HepG2 (cell line): ENCODE data around the gene DSCAML1. TPM values are rescaled to one million over a fixed set of nuclear protein-coding genes. Genes with fewer than 3 reads are reported as not detected.

Experiments
- ATAC-seq: fragments of 200-7000 bp; cut with Tn5 transposase; 3 replicates; pipeline ENCODE4 v1.9.1; 2020; ENCODE audit warnings: mild to moderate bottlenecking, moderate library complexity
- BruUV-seq: library from RNA; stranded (reverse); fragments of 400-500 nt; replicated peaks from 2 replicates; lab custom pipeline; 2021; lab: Mats Ljungman, UMichigan
- CTCF ChIA-PET: fragments of 300-600 bp; formaldehyde crosslinking; extraction: SDS; loops from one replicate; lab custom pipeline; 2021; ENCODE audit warnings: low total read pairs, inconsistent platforms, low intra/inter-chr PET ratio; lab: Yijun Ruan, JAX
- POLR2A ChIA-PET: fragments of 350-600 bp; sonication (Branson Sonifier 250); formaldehyde crosslinking; loops from one replicate; lab custom pipeline; 2020; ENCODE audit warnings: antibody characterized with exemption, inconsistent platforms; lab: Yijun Ruan, JAX
- DNase-seq: peaks from one replicate; pipeline ENCODE4 v3.0.0-alpha.2; 2015; ENCODE audit warnings: low spot score
- FAIRE-seq: peaks from 3 replicates; lab custom pipeline; 2011; peaks lifted over from hg19 to GRCh38; lab: Jason Lieb, UNC
- H2AFZ ChIP-seq: one replicate; pipeline ENCODE4 v1.6.1; 2011; ENCODE audit warnings: low read length, inconsistent platforms
- H3K27ac ChIP-seq: fragments of 300-600 bp; 3 replicates; pipeline ENCODE4 v1.8.0; 2011; ENCODE audit warnings: mixed run types, mild to moderate bottlenecking, mixed read lengths, low read length, inconsistent platforms; ENCODE audit not compliant: insufficient read depth; ENCODE audit errors: extremely low read length
- H3K27me3 ChIP-seq, 2 experiments: fragments of 200-600 bp in 1 of 2; 2 replicates in 1 of 2; 3 replicates in 1 of 2; pipeline versions ENCODE4 v1.6.0 to v1.8.0; 2011; ENCODE audit warnings: low read length in 2 of 2, mild to moderate bottlenecking in 2 of 2, moderate library complexity in 2 of 2, inconsistent platforms in 1 of 2; ENCODE audit not compliant: insufficient read depth in 2 of 2, control insufficient read depth in 1 of 2
- H3K36me3 ChIP-seq, 2 experiments: fragments of 200-600 bp in 1 of 2; replicated peaks in 1 of 2; 2 replicates in 1 of 2; 3 replicates in 1 of 2; pipeline versions ENCODE4 v1.5.1 to v1.8.0; 2011; ENCODE audit warnings: low read length in 2 of 2, inconsistent platforms in 1 of 2; ENCODE audit not compliant: insufficient read depth in 2 of 2, control insufficient read depth in 1 of 2
- H3K4me1 ChIP-seq: 2 replicates; pipeline ENCODE4 v1.5.1; 2012; ENCODE audit warnings: low read length, inconsistent platforms; ENCODE audit not compliant: insufficient read depth
- H3K4me2 ChIP-seq: 2 replicates; pipeline ENCODE4 v1.6.0; 2011; ENCODE audit warnings: low read depth, low read length, inconsistent platforms
- H3K4me3 ChIP-seq, 3 experiments: fragments of 200-600 bp in 1 of 3; sonication (generic), shearing (Covaris generic) in 1 of 3; replicated peaks in 1 of 3; 2 replicates each; pipeline ENCODE4 v1.5.1; 2011 to 2016; ENCODE audit warnings: low read length in 3 of 3, inconsistent platforms in 2 of 3, low read depth in 2 of 3, mild to moderate bottlenecking in 2 of 3, control low read depth in 1 of 3, mixed read lengths in 1 of 3; ENCODE audit not compliant: insufficient read depth in 1 of 3
- H3K79me2 ChIP-seq: one replicate; pipeline ENCODE4 v1.6.1; 2011; ENCODE audit warnings: low read length, inconsistent platforms; ENCODE audit not compliant: insufficient read depth
- H3K9ac ChIP-seq: 2 replicates; pipeline ENCODE4 v1.6.0; 2011; ENCODE audit warnings: mild to moderate bottlenecking, low read depth, low read length, inconsistent platforms; ENCODE audit not compliant: insufficient read depth
- H3K9me3 ChIP-seq: 2 replicates; pipeline ENCODE4 v1.5.1; 2012; ENCODE audit warnings: mild to moderate bottlenecking, low read length
- H4K20me1 ChIP-seq: 2 replicates; pipeline ENCODE4 v1.6.0; 2011; ENCODE audit warnings: inconsistent platforms, mild to moderate bottlenecking, low read length, moderate library complexity; ENCODE audit not compliant: insufficient read depth
- CEBPB ChIP-seq: IDR thresholded peaks from 2 replicates; pipeline ENCODE4 v1.6.1; 2011; ENCODE audit warnings: low read depth, low read length, improper control_type of control experiment, borderline replicate concordance
- NR2C2 ChIP-seq: sonication (generic); formaldehyde crosslinking; IDR thresholded peaks from 2 replicates; pipeline ENCODE4 v1.4.0; 2020; ENCODE audit warnings: missing genetic modification reagents, mild to moderate bottlenecking, moderate library complexity, borderline replicate concordance
- NRL ChIP-seq: sonication (generic); formaldehyde crosslinking; IDR thresholded peaks from 2 replicates; pipeline ENCODE4 v1.5.0; 2020; ENCODE audit warnings: missing genetic modification reagents, mild to moderate bottlenecking, moderate library complexity, borderline replicate concordance
- SMAD1 ChIP-seq: sonication (generic); formaldehyde crosslinking; IDR thresholded peaks from 2 replicates; pipeline ENCODE4 v1.4.0; 2020; ENCODE audit warnings: missing genetic modification reagents, low read depth, mild to moderate bottlenecking, borderline replicate concordance
- ZNF143 ChIP-seq: sonication (generic); formaldehyde crosslinking; IDR thresholded peaks from 2 replicates; pipeline ENCODE4 v1.4.0; 2020; ENCODE audit warnings: missing genetic modification reagents
- ZNF496 ChIP-seq: sonication (generic); formaldehyde crosslinking; IDR thresholded peaks from 2 replicates; pipeline ENCODE4 v1.8.1; 2023; ENCODE audit warnings: mild to moderate bottlenecking, moderate library complexity, missing genetic modification reagents; ENCODE audit not compliant: insufficient replicate concordance
- ZNF546 ChIP-seq: sonication (generic); formaldehyde crosslinking; conservative IDR thresholded peaks from 2 replicates; pipeline ENCODE4 v1.8.1; 2023; ENCODE audit warnings: mild to moderate bottlenecking, missing genetic modification reagents
- ZNF598 ChIP-seq: sonication (generic); formaldehyde crosslinking; IDR thresholded peaks from 2 replicates; pipeline ENCODE4 v1.5.1; 2020; ENCODE audit warnings: mild to moderate bottlenecking, missing genetic modification reagents, borderline replicate concordance
- ZNF780A ChIP-seq: sonication (generic); formaldehyde crosslinking; IDR thresholded peaks from 2 replicates; pipeline ENCODE4 v1.8.0; 2022; ENCODE audit warnings: mild to moderate bottlenecking, missing genetic modification reagents, moderate library complexity
- WGBS: methylation state at CpG from one replicate; pipeline ENCODE4 v1.1.6; 2017; ENCODE audit warnings: low lambda C conversion rate; 5-methylcytosine and 5-hydroxymethylcytosine counted together
- in situ Hi-C: cut with HindIII; loops from 2 replicates; pipeline ENCODE4 v1.10.0; 2017; ENCODE audit warnings: low pct_unique_long_range_greater_than_20kb; ENCODE audit not compliant: extremely low pct_ligation_motif_present
- intact Hi-C: fragments of 100-400 bp; cut with micrococcal nuclease; formaldehyde crosslinking; loops from one replicate; pipeline ENCODE4 v1.10.0; 2022; ENCODE audit not compliant: unreplicated experiment
- polyA plus RNA-seq, 8 experiments: library from polyadenylated mRNA; depleted of rRNA in 3 of 8; stranded (reverse) in 7 of 8; unstranded in 1 of 8; fragments of >200 nt; fragmentation: Illumina TruSeq in 4 of 8; extraction: Trizol in 4 of 8; gene quantifications; 2 replicates each; pipeline versions ENCODE4 v1.2.1 to v1.2.3, GENCODE V29; 2011 to 2016; ENCODE audit warnings: low read depth in 4 of 8, missing spikeins in 1 of 8, mixed read lengths in 1 of 8; ENCODE audit not compliant: insufficient read depth in 1 of 8
- total RNA-seq, 5 experiments: library from RNA; depleted of rRNA; stranded (reverse); fragments of >200 nt; fragmentation: Illumina TruSeq; extraction: Trizol; gene quantifications; 2 replicates each; pipeline ENCODE4 v1.2.3, GENCODE V29; 2016; ENCODE audit warnings: low read depth in 1 of 5

The DSCAML1 gene
- total and polyA plus RNA-seq, 2 of the 13 experiments (the other 11 are each of a cell fraction or from before 2014, with no cell fraction given) = 0.29 to 0.40 TPM

DNA sequence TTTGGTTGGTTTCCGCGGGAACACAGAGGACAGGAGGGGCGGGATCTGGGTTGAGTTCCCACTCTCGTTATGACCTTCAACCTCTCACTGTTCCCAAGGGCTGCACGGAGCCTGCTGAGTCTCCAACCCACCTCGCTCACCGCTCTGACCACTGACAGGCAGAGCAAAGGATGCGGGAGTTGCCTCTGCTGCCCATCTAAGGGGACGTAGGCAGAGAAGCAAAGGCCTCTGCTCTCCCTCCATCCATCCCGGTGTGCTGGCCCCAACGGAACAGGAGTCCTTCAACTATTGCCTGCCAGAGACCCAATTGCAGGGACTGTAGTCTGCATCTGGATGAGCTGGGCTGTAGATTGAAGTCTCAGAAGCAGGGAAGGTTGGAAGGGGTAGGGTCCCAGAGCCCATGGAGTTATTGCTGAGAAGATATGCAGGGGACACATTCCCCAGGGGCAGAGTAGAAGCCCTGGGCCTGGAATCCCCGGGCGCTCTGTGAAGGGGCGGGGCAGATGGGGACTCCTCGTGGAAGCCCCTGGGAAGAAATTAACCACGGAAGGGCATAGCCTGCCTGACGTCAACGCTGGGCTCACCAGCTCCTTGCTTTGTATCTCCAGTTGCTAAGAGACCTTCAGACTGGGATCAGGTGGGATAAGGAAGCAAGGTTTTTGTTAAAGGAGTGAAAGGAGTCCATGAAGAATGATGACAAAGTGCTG, 40.2 kb upstream of the DSCAML1 start:
- intact Hi-C loops = no loop called here
- no peak for FAIRE-seq
- WGBS = 24% methylated on average over 14 of the region's 18 CpGs
- Histone ChIP-seq H3K9me3 (no peaks in the 10 kb centered on the region), H3K9ac (no peak overlapping the region), H3K4me1 (peaks cover 26% of the 10 kb centered on the region)
- POLR2A ChIA-PET = no interaction called here
- no peak for TF ChIP-seq ZNF780A (CRISPR knock-in tag)
- TF ChIP-seq, all 625 proteins: peak for 0
- ATAC-seq = no peak
- no peak overlapping the region for H3K27ac ChIP-seq
- no peak overlapping the region for H2AFZ ChIP-seq
- H3K27me3 ChIP-seq = peaks cover 13 to 60% of the 10 kb centered on the region in 2 experiments; a peak in 4 of 5 replicates
- no peak for DNase-seq
- no peaks in the 10 kb centered on the region for H3K79me2 ChIP-seq
- H3K36me3 ChIP-seq = no peaks in the 10 kb centered on the region
- CTCF ChIA-PET = no interaction called here
- no peaks in the 10 kb centered on the region for H4K20me1 ChIP-seq
- BruUV-seq = no TSS peak
- H3K4me3 ChIP-seq = no peak overlapping the region
- in situ Hi-C loops = loop anchor here (10.0 kb wide), 1 partner anchor 218 kb away; no protein-coding TSS in a partner anchor
- no peak overlapping the region for H3K4me2 ChIP-seq

DNA sequence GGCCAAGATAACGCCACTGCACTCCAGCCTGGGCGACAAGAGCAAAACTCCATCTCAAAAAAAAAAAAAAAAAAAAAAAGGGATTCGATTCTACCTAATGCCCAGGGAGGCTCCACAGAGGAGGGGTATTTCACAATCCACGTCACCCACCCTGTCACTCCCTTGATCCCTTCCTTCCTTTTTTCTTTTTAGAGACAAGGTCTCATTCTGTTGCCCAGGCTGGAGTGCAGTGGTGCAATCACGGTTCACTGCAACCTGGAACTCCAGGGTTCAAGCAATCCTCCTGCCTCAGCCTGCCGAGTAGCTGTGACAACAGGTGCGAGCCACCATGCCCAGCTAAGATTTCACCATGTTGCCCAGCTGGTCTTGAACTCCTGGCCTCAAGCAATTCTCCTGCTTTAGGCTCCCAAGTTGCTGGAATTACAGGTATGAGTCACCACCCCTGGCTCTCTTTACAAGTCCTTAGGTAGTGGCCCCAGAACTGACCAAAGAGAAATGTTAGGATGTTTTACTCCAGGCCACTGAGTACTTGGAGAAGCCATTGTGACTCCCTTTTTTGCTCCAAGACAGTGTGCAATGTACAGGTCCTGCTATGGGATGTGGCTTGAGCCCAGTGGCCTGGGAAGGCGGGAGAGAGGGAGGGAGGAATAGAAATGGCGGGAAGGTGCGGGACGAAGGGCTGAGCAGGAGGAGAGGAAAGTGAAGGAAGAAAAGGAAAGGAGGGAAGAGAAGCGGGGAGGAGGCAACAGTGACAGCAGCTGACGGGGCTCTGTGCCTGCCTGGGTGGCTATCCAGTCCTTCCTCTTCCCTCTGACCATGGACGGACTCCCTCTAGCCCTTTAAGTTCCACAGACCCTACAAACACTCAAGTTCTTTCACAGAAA, 39.3 kb upstream of the DSCAML1 start:
- Histone ChIP-seq H3K36me3 (no peaks in the 10 kb centered on the region), H3K4me3 (no peak overlapping the region), H3K79me2 (no peaks in the 10 kb centered on the region), H3K4me2 (no peak overlapping the region), H2AFZ (no peak overlapping the region), H3K27me3 (peaks cover 13 to 62% of the 10 kb centered on the region in 2 experiments; a peak in 4 of 5 replicates), H3K9ac (no peak overlapping the region), H3K9me3 (no peaks in the 10 kb centered on the region), H3K27ac (no peak overlapping the region), H3K4me1 (peaks cover 35% of the 10 kb centered on the region), H4K20me1 (no peaks in the 10 kb centered on the region)
- WGBS = 48% methylated on average over 14 of the region's 14 CpGs
- ATAC-seq = no peak
- DNase-seq = no peak
- ChIA-PET POLR2A (no interaction called here), CTCF (no interaction called here)
- no TSS peak for BruUV-seq
- intact Hi-C loops = no loop called here
- TF ChIP-seq CEBPB = 0 out of 2 replicates have a peak, but pooled peaks have one; percentile 3
- no peak for TF ChIP-seq SMAD1 (CRISPR knock-in tag)
- no peak for TF ChIP-seq ZNF143
- no peak for TF ChIP-seq ZNF546 (CRISPR knock-in tag)
- TF ChIP-seq ZNF496 (CRISPR knock-in tag) = no peak
- TF ChIP-seq ZNF598 (CRISPR knock-in tag) = no peak
- no peak for TF ChIP-seq NRL (CRISPR knock-in tag)
- TF ChIP-seq NR2C2 (CRISPR knock-in tag) = no peak
- FAIRE-seq = no peak
- in situ Hi-C loops = loop anchor here (10.0 kb wide), 1 partner anchor 218 kb away; no protein-coding TSS in a partner anchor
